ENCODE measurements around the gene PI4KB. TPM values are rescaled to one million over a fixed set of nuclear protein-coding genes. Genes with fewer than 3 reads are reported as not detected.

The PI4KB gene
- total RNA-seq, 4 donors from 2014 or later, result 68.0 to 95.9 (median 79.8) TPM

- Histone ChIP-seq H3K4me3 (no peak overlapping the region), H3K4me1 (peaks cover 0 to 17% (median 13%) of the 10 kb centered on the region in 4 donors), H3K9me3 (no peaks in the 10 kb centered on the region), H3K27me3 (no peaks in the 10 kb centered on the region), H3K27ac (no peak overlapping the region), H3K36me3 (peaks cover 0 to 9% (median 0%) of the 10 kb centered on the region in 4 donors)
- intact Hi-C loops (cut with DNase I; ENCODE audit: low total_unique reads) (loop anchor here (5.0 kb wide), 1 partner anchor 42 kb away; no protein-coding TSS in a partner anchor), in situ Hi-C loops (cut with MboI; ENCODE audit: low pct_ligation_motif_present in 1 of 4, low pct_unique_long_range_greater_than_20kb in 1 of 4, low sequenced_read_pairs in 3 of 4) (loop anchor here in 1 of 4 donors (5.0 kb wide), 1 partner anchor 47 kb away; no protein-coding TSS in a partner anchor)
- no peak for DNase-seq
- TF ChIP-seq POLR2AphosphoS5 (IDR thresholded peaks at IDR 0.05), result no peak
- no peak for TF ChIP-seq EP300 (IDR thresholded peaks at IDR 0.05; ENCODE audit: low read depth)
- WGBS, 2 donors (ENCODE audit: low coverage in 1 of 2), result 87 to 100% methylated on average over 2 to 6 of the region's 6 CpGs
Measured at GRCh38 chr1:151344291-151344690, 17.1 kb upstream of the PI4KB start.

GRCh38 chr1:151343587-151343986 lies 16.4 kb upstream of the PI4KB start:
- Histone ChIP-seq H3K27ac (no peak overlapping the region), H3K4me1 (peaks cover 0 to 17% (median 13%) of the 10 kb centered on the region in 4 donors), H3K9me3 (no peaks in the 10 kb centered on the region), H3K4me3 (no peak overlapping the region), H3K27me3 (no peaks in the 10 kb centered on the region), H3K36me3 (peaks cover 0 to 9% (median 0%) of the 10 kb centered on the region in 4 donors)
- in situ Hi-C loops (cut with MboI; ENCODE audit: low pct_ligation_motif_present in 1 of 4, low pct_unique_long_range_greater_than_20kb in 1 of 4, low sequenced_read_pairs in 3 of 4) (loop anchor here in 1 of 4 donors (5.0 kb wide), 1 partner anchor 46 kb away; no protein-coding TSS in a partner anchor), intact Hi-C loops (cut with DNase I; ENCODE audit: low total_unique reads) (loop anchor here (5.0 kb wide), 1 partner anchor 41 kb away; no protein-coding TSS in a partner anchor)
- 77% methylated on average over 9 of the region's 9 CpGs; no CpG with 5 or more reads in 1 of the 2 donors for WGBS, 2 donors (ENCODE audit: low coverage in 1 of 2)
- DNase-seq, result no peak
- TF ChIP-seq EP300 (IDR thresholded peaks at IDR 0.05; ENCODE audit: low read depth), result no peak
- TF ChIP-seq POLR2A (IDR thresholded peaks at IDR 0.05), result no peak
- TF ChIP-seq POLR2AphosphoS5 (IDR thresholded peaks at IDR 0.05), result no peak

- Histone ChIP-seq H3K36me3 (peaks cover 0 to 9% (median 0%) of the 10 kb centered on the region in 4 donors), H3K27ac (no peak overlapping the region), H3K27me3 (no peaks in the 10 kb centered on the region), H3K9me3 (no peaks in the 10 kb centered on the region), H3K4me3 (no peak overlapping the region), H3K4me1 (peaks cover 0 to 16% (median 11%) of the 10 kb centered on the region in 4 donors)
- in situ Hi-C loops (cut with MboI; ENCODE audit: low pct_ligation_motif_present in 1 of 4, low pct_unique_long_range_greater_than_20kb in 1 of 4, low sequenced_read_pairs in 3 of 4), result loop anchor here in 1 of 4 donors (5.0 kb wide), 1 partner anchor 45 kb away; no protein-coding TSS in a partner anchor
- 74 to 93% methylated on average over 3 to 6 of the region's 6 CpGs for WGBS, 2 donors (ENCODE audit: low coverage in 1 of 2)
- DNase-seq, result no peak
- TF ChIP-seq POLR2AphosphoS5 (IDR thresholded peaks at IDR 0.05) (no peak), POLR2A (IDR thresholded peaks at IDR 0.05) (no peak), CTCF (IDR thresholded peaks at IDR 0.05) (no peak), EP300 (IDR thresholded peaks at IDR 0.05; ENCODE audit: low read depth) (no peak)
- intact Hi-C loops (cut with DNase I; ENCODE audit: low total_unique reads), result loop anchor here (5.0 kb wide), 1 partner anchor 40 kb away; no protein-coding TSS in a partner anchor
Measured at GRCh38 chr1:151342569-151342968, 15.4 kb upstream of the PI4KB start.

GRCh38 chr1:151342021-151342420 lies 14.8 kb upstream of the PI4KB start:
- H3K36me3 ChIP-seq, result peaks cover 0 to 9% (median 0%) of the 10 kb centered on the region in 4 donors
- 90 to 100% methylated on average over 1 to 2 of the region's 2 CpGs for WGBS, 2 donors (ENCODE audit: low coverage in 1 of 2)
- no peak for TF ChIP-seq POLR2A (IDR thresholded peaks at IDR 0.05)
- no peak for TF ChIP-seq POLR2AphosphoS5 (IDR thresholded peaks at IDR 0.05)
- TF ChIP-seq EP300 (IDR thresholded peaks at IDR 0.05; ENCODE audit: low read depth), result no peak
- TF ChIP-seq CTCF (IDR thresholded peaks at IDR 0.05), result no peak
- H3K27ac ChIP-seq, result no peak overlapping the region
- intact Hi-C loops (cut with DNase I; ENCODE audit: low total_unique reads), result loop anchor here (5.0 kb wide), 1 partner anchor 40 kb away; no protein-coding TSS in a partner anchor
- DNase-seq, result no peak
- no peaks in the 10 kb centered on the region for H3K9me3 ChIP-seq
- no peaks in the 10 kb centered on the region for H3K27me3 ChIP-seq
- in situ Hi-C loops (cut with MboI; ENCODE audit: low pct_ligation_motif_present in 1 of 4, low pct_unique_long_range_greater_than_20kb in 1 of 4, low sequenced_read_pairs in 3 of 4), result loop anchor here in 1 of 4 donors (5.0 kb wide), 1 partner anchor 45 kb away; no protein-coding TSS in a partner anchor
- peaks cover 0 to 13% (median 11%) of the 10 kb centered on the region in 4 donors for H3K4me1 ChIP-seq
- no peak overlapping the region for H3K4me3 ChIP-seq

Measured in transverse colon (tissue), 4 donors.